ENCODE measurements around the gene DNM1.
"Not testable (repeated sequence)": the region's sequence is repeated elsewhere in the genome, so short reads cannot be mapped to it uniquely, and the experiment has no call there.

DNM1 gene

DNA sequence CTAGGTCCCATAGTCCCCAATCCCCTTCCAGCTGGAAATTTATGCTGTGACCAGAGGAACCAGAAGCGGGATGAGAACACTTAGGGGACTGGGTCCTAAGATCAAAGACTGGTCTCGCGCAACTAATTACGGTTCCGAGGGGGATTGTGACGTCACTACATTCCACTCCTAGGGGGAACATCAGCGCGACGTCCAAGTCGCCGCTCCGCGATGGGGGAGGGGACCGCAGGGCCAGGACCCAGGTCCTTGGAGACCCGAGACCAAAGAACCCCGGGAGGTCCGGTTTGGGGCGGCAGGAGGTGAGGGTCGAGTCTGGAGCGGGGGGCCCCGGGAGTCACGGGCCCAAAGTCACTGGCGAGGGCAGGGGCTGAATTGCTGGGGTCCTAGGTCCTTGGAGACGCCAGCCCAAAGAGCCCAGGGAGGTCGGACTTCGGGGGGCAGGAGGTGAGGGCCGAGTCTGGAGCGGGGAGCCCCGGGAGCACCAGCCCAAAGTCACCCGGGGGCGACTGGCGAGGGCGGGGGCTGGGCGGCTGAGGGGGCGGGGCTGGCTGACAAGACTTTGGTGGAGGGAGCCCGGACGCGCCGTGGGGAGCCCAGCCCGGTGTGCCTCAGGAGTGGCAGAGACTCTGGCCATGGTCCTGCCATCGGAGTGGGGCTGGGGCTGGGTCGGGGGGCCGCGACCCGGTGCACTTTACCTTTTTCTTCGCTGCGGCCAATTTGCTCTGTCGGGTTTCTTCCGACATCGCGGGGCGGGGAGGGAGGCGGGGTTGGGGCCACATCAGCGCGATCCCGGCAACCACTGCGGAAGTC, 72.2 kb downstream of the DNM1 start, which contains the start of gene GOLGA2:
GOLGA2 (minus strand) TSS at position 810 of the 810 bp plus-strand sequence; CDS start at position 779, 31 bp downstream.
- H3K4me1 ChIP-seq (ENCODE audit: control insufficient read depth, insufficient read depth, low read length), result 0 out of 2 replicates have a peak, but pooled peaks cover 4% of the 10 kb centered on the region
- H3K27ac ChIP-seq (ENCODE audit: low read depth, low read length), result peak within 1 kb of the TSS; percentile 84
- peak within 1 kb of the TSS; percentile 79 for H3K4me3 ChIP-seq (ENCODE audit: low read depth, low read length)
- peak within 1 kb of the TSS; percentile 71 for H3K9ac ChIP-seq (ENCODE audit: low read depth, low read length)
- no peaks in the 10 kb centered on the region for H3K9me3 ChIP-seq (ENCODE audit: control insufficient read depth, insufficient read depth, low read length)
- no peaks in the 10 kb centered on the region for H3K27me3 ChIP-seq (ENCODE audit: control insufficient read depth, insufficient read depth, low read length)
- peaks cover 25% of the 10 kb centered on the region for H3K36me3 ChIP-seq (ENCODE audit: control insufficient read depth, insufficient read depth, low read length)

DNA sequence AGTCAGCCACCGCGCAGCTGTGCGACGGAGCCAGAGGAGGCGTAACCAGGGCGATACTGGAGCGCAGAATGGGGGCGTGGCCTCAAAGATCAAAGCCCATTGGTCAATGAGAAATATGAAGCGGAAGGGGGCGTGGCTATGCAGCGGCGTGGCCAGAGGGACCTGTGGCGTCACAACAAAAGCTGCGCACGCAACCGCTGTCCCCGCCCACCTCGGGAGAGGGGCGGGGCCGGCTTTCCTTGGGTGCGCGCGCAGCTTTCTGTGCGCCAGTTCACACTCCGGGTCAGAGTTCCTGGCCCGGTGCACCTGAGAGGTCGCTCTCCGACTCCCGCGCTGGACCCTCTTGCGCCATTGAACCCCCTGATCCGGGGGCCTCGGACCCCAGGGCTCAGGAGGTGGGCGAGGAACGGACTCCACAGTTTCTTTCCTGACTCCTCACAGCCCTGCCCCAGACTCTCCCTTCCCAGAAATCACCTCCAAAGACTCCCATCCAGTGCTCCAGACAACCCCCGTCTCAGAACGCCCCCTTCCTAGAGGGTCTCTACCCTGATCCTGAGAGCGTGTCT, 72.9 kb downstream of the DNM1 start, which contains the start of gene SWI5:
SWI5 (plus strand) TSS at position 269 of the 566 bp plus-strand sequence.
- Histone ChIP-seq H3K9ac (ENCODE audit: low read depth, low read length) (peak within 1 kb of the TSS; percentile 71), H3K27ac (ENCODE audit: low read depth, low read length) (peak within 1 kb of the TSS; percentile 84), H3K4me1 (ENCODE audit: control insufficient read depth, insufficient read depth, low read length) (0 out of 2 replicates have a peak, but pooled peaks cover 4% of the 10 kb centered on the region), H3K27me3 (ENCODE audit: control insufficient read depth, insufficient read depth, low read length) (no peaks in the 10 kb centered on the region), H3K36me3 (ENCODE audit: control insufficient read depth, insufficient read depth, low read length) (peaks cover 24% of the 10 kb centered on the region), H3K4me3 (ENCODE audit: low read depth, low read length) (peak within 1 kb of the TSS; percentile 79), H3K9me3 (ENCODE audit: control insufficient read depth, insufficient read depth, low read length) (no peaks in the 10 kb centered on the region)

DNA sequence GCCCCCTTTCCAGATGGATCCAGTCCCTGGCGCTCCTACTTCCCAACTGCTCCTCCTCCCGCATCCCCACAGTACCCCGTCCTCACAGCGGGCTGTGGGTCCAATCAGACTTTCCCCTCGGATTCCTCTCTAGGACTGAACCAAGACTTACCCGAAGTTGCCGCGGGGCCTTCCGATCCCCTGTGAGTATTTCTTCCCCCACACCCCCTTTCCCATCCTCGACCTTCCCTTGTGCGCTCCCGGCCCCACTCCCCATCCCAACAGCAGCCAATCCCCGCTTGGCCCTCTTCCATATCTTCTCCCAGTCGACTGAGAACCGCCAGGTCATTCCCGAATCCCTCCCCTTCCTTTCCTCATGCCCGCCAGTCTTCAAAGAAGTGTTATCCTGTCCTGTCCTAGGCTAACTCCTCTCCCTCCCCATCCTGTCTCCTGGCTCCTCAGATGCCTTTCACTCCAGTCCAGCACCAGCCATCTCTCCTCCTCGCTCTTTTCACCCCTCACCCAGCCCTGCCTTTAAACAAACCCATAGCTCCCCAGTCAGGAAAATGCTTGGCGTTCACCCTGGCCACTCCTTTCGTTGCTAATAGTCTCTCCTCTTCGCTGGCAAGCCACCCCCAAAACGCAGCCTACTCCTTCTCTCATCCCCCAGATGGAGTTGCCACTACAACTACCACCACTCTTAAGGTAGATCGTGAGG, 73.5 kb downstream of the DNM1 start:
- Histone ChIP-seq H3K4me3 (ENCODE audit: low read depth, low read length) (peak overlapping the region; percentile 79), H3K4me1 (ENCODE audit: control insufficient read depth, insufficient read depth, low read length) (0 out of 2 replicates have a peak, but pooled peaks cover 4% of the 10 kb centered on the region), H3K9ac (ENCODE audit: low read depth, low read length) (peak overlapping the region; percentile 55), H3K27ac (ENCODE audit: low read depth, low read length) (peak overlapping the region; percentile 52), H3K27me3 (ENCODE audit: control insufficient read depth, insufficient read depth, low read length) (no peaks in the 10 kb centered on the region), H3K36me3 (ENCODE audit: control insufficient read depth, insufficient read depth, low read length) (peaks cover 18% of the 10 kb centered on the region), H3K9me3 (ENCODE audit: control insufficient read depth, insufficient read depth, low read length) (no peaks in the 10 kb centered on the region)

DNA sequence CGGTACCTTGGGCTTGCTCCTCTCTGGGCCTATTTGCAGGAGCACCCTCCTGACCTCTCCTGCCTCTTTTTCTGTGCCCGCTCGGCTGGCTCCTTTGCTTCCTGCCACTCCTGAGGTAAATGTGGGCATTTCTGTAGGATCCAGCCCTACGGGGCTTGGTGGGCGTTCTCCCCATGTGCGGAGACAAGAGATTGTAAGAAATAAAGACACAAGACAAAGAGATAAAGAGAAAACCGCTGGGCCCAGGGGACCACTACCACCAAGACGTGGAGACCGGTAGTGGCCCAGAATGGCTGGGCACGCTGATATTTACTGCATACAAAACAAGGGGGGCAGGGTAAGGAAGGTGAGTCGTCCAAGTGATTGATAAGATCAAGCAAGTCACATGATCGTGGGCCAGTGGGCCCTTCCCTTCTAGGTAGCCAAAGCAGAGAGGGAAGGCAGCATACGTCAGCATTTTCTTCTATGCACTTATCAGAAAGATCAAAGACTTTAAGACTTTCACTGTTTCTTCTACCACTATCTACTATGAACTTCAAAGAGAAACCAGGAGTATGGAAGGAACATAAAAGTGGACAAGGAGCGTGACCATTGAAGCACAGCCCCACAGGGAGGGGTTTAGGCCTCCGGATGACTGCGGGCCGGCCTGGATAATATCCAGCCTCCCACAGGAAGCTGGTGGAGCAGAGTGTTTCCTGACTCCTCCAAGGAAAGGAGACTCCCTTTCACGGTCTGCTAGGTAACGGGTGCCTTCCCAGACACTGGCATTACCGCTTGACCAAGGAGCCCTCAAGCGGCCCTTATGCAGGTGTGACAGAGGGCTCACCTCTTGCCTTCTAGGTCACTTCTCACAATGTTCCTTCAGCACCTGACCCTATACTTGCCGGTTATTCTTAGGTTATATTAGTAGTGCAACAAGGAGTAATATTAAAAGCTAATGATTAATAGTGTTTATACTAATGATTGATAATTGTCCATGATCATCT, 76.2 kb downstream of the DNM1 start:
- not testable (repeated sequence) for H3K9me3 ChIP-seq (ENCODE audit: control insufficient read depth, insufficient read depth, low read length); H3K4me3 ChIP-seq (ENCODE audit: low read depth, low read length); H3K9ac ChIP-seq (ENCODE audit: low read depth, low read length); H3K27ac ChIP-seq (ENCODE audit: low read depth, low read length); H3K4me1 ChIP-seq (ENCODE audit: control insufficient read depth, insufficient read depth, low read length); H3K27me3 ChIP-seq (ENCODE audit: control insufficient read depth, insufficient read depth, low read length); H3K36me3 ChIP-seq (ENCODE audit: control insufficient read depth, insufficient read depth, low read length)

DNA sequence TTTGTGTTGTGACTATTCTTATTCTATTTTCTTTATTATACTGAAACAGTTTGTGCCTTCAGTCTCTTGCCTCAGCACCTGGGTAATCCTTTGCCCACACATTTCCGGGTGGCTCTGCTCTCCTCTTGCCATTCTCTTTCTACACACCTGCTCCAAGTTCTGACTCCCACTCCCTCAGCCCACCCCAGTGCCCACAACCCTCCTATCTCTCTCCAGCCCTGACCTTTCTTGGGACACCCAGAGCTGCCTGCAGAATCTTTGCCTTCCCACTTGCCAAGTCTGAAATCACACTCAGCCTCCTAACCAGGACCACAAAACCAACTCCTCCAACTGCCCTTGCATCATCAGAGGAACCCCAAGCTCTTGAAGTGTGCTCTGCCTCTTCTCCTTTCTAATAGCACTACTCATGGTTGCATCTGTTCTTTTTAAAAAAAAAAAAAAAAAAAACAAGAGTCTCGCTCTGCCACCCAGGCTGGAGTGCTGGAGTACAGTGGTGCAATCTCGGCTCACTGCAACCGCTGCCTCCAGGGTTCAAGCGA, 77.0 kb downstream of the DNM1 start:
- Histone ChIP-seq H3K27ac (ENCODE audit: low read depth, low read length) (no peak overlapping the region), H3K9ac (ENCODE audit: low read depth, low read length) (no peak overlapping the region), H3K9me3 (ENCODE audit: control insufficient read depth, insufficient read depth, low read length) (no peaks in the 10 kb centered on the region), H3K36me3 (ENCODE audit: control insufficient read depth, insufficient read depth, low read length) (peaks cover 5% of the 10 kb centered on the region), H3K4me3 (ENCODE audit: low read depth, low read length) (no peak overlapping the region), H3K4me1 (ENCODE audit: control insufficient read depth, insufficient read depth, low read length) (no peaks in the 10 kb centered on the region), H3K27me3 (ENCODE audit: control insufficient read depth, insufficient read depth, low read length) (no peaks in the 10 kb centered on the region)

DNA sequence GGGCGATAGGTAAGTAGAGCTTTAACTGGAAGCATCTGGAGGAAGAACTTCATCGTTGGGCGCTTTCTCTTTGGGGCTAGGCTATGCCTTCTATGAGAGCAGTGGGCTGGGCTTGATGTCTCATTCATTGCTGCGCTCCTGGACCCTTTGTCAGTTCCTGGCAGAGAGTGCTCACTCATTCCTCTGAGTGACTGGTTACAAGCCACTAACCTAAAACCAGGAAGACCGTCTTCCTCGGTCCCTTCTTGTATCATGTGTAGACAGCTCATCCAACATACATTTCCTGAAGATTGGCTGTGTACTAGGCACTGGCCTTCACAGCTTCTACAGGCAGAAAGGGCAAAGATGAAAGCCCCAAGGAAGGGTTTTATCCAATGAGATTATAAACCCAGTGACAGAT, 79.3 kb downstream of the DNM1 start:
- no peak overlapping the region for H3K9ac ChIP-seq (ENCODE audit: low read depth, low read length)
- H3K4me1 ChIP-seq (ENCODE audit: control insufficient read depth, insufficient read depth, low read length), result no peaks in the 10 kb centered on the region
- H3K27me3 ChIP-seq (ENCODE audit: control insufficient read depth, insufficient read depth, low read length), result no peaks in the 10 kb centered on the region
- H3K9me3 ChIP-seq (ENCODE audit: control insufficient read depth, insufficient read depth, low read length), result no peaks in the 10 kb centered on the region
- H3K36me3 ChIP-seq (ENCODE audit: control insufficient read depth, insufficient read depth, low read length), result peaks cover 17% of the 10 kb centered on the region
- no peak overlapping the region for H3K4me3 ChIP-seq (ENCODE audit: low read depth, low read length)
- no peak overlapping the region for H3K27ac ChIP-seq (ENCODE audit: low read depth, low read length)

DNA sequence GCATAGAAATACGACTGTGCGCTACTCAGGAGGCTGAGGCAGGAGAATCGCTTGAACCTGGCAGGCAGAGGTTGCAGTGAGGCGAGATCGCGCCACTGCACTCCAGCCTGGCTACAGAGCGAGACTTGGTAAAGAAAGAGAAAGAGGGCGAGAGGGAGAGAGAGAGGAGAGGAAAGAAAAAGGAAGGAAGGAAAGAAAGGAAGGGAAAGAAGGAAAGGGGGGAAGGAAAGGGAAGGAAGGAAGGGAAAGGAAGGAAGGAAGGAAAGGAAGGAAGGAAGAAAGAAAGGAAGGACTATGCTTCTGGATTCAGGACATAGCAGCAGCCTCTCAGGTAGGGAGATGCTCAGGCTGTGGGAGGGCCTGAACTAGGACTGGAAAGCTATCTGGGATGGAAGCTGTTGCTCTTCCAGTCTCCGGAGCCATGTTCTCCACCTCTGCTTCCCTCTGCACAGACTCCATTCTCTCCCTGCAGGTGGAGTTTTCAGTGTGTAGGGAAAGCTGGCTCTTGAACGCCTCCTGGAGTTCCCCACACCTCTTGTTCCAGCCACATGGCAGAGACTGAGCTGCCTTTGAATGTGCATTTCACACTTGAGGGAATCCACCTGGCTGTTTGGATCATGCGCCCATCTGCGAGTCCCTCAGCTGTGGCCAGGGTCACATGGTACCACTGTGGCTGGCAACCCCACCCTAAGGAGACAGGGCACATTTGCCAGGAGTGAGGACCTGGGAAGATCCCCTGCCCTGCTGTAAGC, 82.0 kb downstream of the DNM1 start:
- Histone ChIP-seq H3K9me3 (ENCODE audit: control insufficient read depth, insufficient read depth, low read length) (no peaks in the 10 kb centered on the region), H3K4me1 (ENCODE audit: control insufficient read depth, insufficient read depth, low read length) (no peaks in the 10 kb centered on the region), H3K27ac (ENCODE audit: low read depth, low read length) (no peak overlapping the region), H3K9ac (ENCODE audit: low read depth, low read length) (no peak overlapping the region), H3K36me3 (ENCODE audit: control insufficient read depth, insufficient read depth, low read length) (peaks cover 25% of the 10 kb centered on the region), H3K27me3 (ENCODE audit: control insufficient read depth, insufficient read depth, low read length) (no peaks in the 10 kb centered on the region), H3K4me3 (ENCODE audit: low read depth, low read length) (no peak overlapping the region)

DNA sequence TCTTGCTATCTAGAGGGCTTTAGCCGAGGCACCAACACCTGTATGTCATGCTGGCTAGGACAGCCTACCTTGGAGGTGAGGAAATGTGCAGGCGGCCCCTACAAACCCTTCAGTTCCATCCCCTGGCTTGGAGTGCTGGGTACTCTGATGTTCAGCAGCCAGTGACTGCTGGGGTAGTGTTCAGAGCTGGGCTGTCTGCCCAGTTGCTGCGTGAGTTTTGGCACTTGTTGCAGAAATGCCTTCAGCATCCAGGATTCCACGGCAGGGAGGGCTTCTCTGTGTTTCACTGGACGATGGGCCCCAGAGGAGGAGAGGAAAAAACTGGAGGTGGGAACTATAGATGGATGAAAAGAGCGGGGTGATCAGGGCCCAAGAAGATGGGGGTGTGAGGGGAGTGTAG, 83.3 kb downstream of the DNM1 start:
- H3K9me3 ChIP-seq (ENCODE audit: control insufficient read depth, insufficient read depth, low read length), result no peaks in the 10 kb centered on the region
- no peak overlapping the region for H3K4me3 ChIP-seq (ENCODE audit: low read depth, low read length)
- peaks cover 25% of the 10 kb centered on the region for H3K36me3 ChIP-seq (ENCODE audit: control insufficient read depth, insufficient read depth, low read length)
- no peak overlapping the region for H3K9ac ChIP-seq (ENCODE audit: low read depth, low read length)
- no peaks in the 10 kb centered on the region for H3K27me3 ChIP-seq (ENCODE audit: control insufficient read depth, insufficient read depth, low read length)
- no peaks in the 10 kb centered on the region for H3K4me1 ChIP-seq (ENCODE audit: control insufficient read depth, insufficient read depth, low read length)
- no peak overlapping the region for H3K27ac ChIP-seq (ENCODE audit: low read depth, low read length)

DNA sequence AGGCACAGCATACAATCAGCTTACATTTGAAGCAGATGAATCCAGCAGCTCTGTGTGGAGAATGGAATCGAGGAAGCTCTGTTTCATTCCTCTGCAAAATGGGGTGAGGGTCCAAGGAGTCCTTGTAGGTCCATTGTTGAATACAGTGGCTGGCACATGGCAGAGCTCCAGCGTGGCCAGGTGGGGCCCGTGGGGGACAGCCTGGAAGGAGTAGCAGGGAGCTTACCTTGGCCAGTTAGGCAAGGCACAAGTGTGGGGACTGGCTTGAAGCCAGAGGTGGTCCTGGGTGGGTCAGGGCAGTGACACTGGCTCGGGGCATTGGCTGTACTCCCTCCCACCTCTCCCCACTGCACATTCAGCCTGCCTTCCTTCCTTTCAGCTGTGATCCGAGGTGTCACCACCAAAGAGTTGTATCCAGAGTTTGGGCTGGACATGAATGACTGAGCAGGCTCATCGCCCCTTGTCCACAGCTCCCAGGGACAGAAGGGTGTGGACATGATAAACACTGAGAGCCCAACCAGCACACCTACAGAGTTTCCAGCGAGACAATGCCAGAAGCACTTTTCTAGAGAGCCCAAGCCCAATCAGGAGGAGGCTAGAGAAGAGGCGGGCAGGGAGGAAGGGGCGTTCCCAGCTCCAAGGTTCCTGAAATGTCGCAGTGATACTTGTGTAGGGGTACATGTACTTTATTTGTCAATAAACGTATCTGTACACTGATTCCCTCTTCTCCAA, 85.3 kb downstream of the DNM1 start:
- no peak overlapping the region for H3K27ac ChIP-seq (ENCODE audit: low read depth, low read length)
- H3K36me3 ChIP-seq (ENCODE audit: control insufficient read depth, insufficient read depth, low read length), result peaks cover 25% of the 10 kb centered on the region
- H3K9me3 ChIP-seq (ENCODE audit: control insufficient read depth, insufficient read depth, low read length), result no peaks in the 10 kb centered on the region
- H3K27me3 ChIP-seq (ENCODE audit: control insufficient read depth, insufficient read depth, low read length), result no peaks in the 10 kb centered on the region
- H3K4me3 ChIP-seq (ENCODE audit: low read depth, low read length), result no peak overlapping the region
- no peak overlapping the region for H3K9ac ChIP-seq (ENCODE audit: low read depth, low read length)
- H3K4me1 ChIP-seq (ENCODE audit: control insufficient read depth, insufficient read depth, low read length), result no peaks in the 10 kb centered on the region

All from HUES48 (cell line).